Transverse colon (tissue), 4 donors: ENCODE results near the gene TRAPPC2L.

Experiments used
- CTCF ChIP-seq, 5 experiments: fragments of 200-600 bp in 3 of 5; fragments of 450-650 bp in 2 of 5; sonication (generic) in 3 of 5; IDR thresholded peaks; 1 replicate in 2 of 5; 2 replicates in 3 of 5; pipeline ENCODE4 v1.5.1; 2016 to 2017; ENCODE audit warnings: antibody characterized with exemption in 5 of 5, inconsistent platforms in 3 of 5, mild to moderate bottlenecking in 2 of 5, moderate library complexity in 1 of 5
- EP300 ChIP-seq: sonication (generic); formaldehyde crosslinking; IDR thresholded peaks from one replicate; pipeline ENCODE4 v1.6.1; 2017; ENCODE audit warnings: antibody characterized with exemption, low read depth
- POLR2A ChIP-seq: fragments of 450-650 bp; IDR thresholded peaks from one replicate; pipeline ENCODE4 v1.6.1; 2016; ENCODE audit warnings: antibody characterized with exemption, mild to moderate bottlenecking, moderate library complexity
- POLR2AphosphoS5 ChIP-seq, 3 donors: sonication (generic); formaldehyde crosslinking; IDR thresholded peaks; one replicate each; pipeline ENCODE4 v1.6.1; 2016; ENCODE audit warnings: antibody characterized with exemption in 3 of 3

DNA sequence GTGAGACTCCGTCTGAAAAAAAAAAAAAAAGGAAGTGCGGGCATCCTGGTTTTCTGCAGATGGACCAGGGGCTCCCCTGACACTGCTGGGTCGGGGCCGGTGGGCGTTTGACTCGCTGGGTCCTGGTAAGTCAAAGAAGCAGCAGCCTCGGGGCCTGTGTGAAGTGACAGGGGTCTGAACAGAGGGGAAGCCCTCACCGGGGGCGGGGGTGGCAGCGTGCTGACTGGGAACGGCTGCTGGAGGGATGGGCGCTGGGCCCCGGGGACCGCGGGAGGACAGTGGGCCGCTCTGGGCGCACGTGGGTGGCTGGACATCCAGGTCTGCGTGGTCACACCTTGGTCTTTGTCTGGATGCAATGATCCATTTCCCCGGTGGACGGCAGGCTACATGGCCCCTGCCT lies 8.4 kb upstream of the TRAPPC2L start:
- TF ChIP-seq CTCF (IDR thresholded peaks at IDR 0.05) (no peak), POLR2AphosphoS5 (IDR thresholded peaks at IDR 0.05) (no peak), POLR2A (no peak), EP300 (no peak)
